ENCODE results near the gene MT1G. TPM values are rescaled to one million over a fixed set of nuclear protein-coding genes. Genes with fewer than 3 reads are reported as not detected.

The MT1G gene
- total and polyA plus RNA-seq, 9 of the 15 experiments (the other 6 are each of a cell fraction or from before 2014, with no cell fraction given), result 0.28 to 1.7 (median 0.69) TPM; not detected in 4

GRCh38 chr16:56635441-56635967, 32.4 kb downstream of the MT1G start (continued):
- TF ChIP-seq, protein P1, sequence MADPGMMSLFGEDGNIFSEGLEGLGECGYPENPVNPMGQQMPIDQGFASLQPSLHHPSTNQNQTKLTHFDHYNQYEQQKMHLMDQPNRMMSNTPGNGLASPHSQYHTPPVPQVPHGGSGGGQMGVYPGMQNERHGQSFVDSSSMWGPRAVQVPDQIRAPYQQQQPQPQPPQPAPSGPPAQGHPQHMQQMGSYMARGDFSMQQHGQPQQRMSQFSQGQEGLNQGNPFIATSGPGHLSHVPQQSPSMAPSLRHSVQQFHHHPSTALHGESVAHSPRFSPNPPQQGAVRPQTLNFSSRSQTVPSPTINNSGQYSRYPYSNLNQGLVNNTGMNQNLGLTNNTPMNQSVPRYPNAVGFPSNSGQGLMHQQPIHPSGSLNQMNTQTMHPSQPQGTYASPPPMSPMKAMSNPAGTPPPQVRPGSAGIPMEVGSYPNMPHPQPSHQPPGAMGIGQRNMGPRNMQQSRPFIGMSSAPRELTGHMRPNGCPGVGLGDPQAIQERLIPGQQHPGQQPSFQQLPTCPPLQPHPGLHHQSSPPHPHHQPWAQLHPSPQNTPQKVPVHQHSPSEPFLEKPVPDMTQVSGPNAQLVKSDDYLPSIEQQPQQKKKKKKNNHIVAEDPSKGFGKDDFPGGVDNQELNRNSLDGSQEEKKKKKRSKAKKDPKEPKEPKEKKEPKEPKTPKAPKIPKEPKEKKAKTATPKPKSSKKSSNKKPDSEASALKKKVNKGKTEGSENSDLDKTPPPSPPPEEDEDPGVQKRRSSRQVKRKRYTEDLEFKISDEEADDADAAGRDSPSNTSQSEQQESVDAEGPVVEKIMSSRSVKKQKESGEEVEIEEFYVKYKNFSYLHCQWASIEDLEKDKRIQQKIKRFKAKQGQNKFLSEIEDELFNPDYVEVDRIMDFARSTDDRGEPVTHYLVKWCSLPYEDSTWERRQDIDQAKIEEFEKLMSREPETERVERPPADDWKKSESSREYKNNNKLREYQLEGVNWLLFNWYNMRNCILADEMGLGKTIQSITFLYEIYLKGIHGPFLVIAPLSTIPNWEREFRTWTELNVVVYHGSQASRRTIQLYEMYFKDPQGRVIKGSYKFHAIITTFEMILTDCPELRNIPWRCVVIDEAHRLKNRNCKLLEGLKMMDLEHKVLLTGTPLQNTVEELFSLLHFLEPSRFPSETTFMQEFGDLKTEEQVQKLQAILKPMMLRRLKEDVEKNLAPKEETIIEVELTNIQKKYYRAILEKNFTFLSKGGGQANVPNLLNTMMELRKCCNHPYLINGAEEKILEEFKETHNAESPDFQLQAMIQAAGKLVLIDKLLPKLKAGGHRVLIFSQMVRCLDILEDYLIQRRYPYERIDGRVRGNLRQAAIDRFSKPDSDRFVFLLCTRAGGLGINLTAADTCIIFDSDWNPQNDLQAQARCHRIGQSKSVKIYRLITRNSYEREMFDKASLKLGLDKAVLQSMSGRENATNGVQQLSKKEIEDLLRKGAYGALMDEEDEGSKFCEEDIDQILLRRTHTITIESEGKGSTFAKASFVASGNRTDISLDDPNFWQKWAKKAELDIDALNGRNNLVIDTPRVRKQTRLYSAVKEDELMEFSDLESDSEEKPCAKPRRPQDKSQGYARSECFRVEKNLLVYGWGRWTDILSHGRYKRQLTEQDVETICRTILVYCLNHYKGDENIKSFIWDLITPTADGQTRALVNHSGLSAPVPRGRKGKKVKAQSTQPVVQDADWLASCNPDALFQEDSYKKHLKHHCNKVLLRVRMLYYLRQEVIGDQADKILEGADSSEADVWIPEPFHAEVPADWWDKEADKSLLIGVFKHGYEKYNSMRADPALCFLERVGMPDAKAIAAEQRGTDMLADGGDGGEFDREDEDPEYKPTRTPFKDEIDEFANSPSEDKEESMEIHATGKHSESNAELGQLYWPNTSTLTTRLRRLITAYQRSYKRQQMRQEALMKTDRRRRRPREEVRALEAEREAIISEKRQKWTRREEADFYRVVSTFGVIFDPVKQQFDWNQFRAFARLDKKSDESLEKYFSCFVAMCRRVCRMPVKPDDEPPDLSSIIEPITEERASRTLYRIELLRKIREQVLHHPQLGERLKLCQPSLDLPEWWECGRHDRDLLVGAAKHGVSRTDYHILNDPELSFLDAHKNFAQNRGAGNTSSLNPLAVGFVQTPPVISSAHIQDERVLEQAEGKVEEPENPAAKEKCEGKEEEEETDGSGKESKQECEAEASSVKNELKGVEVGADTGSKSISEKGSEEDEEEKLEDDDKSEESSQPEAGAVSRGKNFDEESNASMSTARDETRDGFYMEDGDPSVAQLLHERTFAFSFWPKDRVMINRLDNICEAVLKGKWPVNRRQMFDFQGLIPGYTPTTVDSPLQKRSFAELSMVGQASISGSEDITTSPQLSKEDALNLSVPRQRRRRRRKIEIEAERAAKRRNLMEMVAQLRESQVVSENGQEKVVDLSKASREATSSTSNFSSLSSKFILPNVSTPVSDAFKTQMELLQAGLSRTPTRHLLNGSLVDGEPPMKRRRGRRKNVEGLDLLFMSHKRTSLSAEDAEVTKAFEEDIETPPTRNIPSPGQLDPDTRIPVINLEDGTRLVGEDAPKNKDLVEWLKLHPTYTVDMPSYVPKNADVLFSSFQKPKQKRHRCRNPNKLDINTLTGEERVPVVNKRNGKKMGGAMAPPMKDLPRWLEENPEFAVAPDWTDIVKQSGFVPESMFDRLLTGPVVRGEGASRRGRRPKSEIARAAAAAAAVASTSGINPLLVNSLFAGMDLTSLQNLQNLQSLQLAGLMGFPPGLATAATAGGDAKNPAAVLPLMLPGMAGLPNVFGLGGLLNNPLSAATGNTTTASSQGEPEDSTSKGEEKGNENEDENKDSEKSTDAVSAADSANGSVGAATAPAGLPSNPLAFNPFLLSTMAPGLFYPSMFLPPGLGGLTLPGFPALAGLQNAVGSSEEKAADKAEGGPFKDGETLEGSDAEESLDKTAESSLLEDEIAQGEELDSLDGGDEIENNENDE (IDR thresholded peaks at IDR 0.05; ENCODE audit: low read depth, low read length), result no peak
- no peak for TF ChIP-seq CREB3L1 (IDR thresholded peaks at IDR 0.05; ENCODE audit: borderline replicate concordance, low read depth)
- no peak for TF ChIP-seq ZBTB17 (CRISPR knock-in tag; IDR thresholded peaks at IDR 0.05)
- TF ChIP-seq CBFA2T3 (IDR thresholded peaks at IDR 0.05), result no peak
- no peak for TF ChIP-seq TCF15 (CRISPR knock-in tag; IDR thresholded peaks at IDR 0.05)

Measured in K562 (cell line).